H1 (cell line): ENCODE measurements around the gene MEF2A. TPM values are rescaled to one million over a fixed set of nuclear protein-coding genes. Genes with fewer than 3 reads are reported as not detected.

Experiments used
- CTCF ChIA-PET: fragments of 300-600 bp; sonication (Branson Sonifier 250); formaldehyde crosslinking; loops from one replicate; lab custom pipeline; 2021; ENCODE audit not compliant: partially characterized antibody; lab: Charles Lee
- POLR2A ChIA-PET: fragments of 300-600 bp; sonication (Branson Sonifier 250); formaldehyde crosslinking; loops from one replicate; lab custom pipeline; 2021; ENCODE audit warnings: inconsistent platforms; ENCODE audit not compliant: partially characterized antibody; lab: Charles Lee
- DNase-seq, 2 experiments: peaks; one replicate each; pipeline versions ENCODE4 v3.0.0 to v3.0.0-alpha.2; 2010 to 2022; ENCODE audit warnings: low spot score in 2 of 2, low read depth in 1 of 2, mixed read lengths in 1 of 2
- FAIRE-seq: peaks from 2 replicates; lab custom pipeline; 2011; peaks lifted over from hg19 to GRCh38; lab: Jason Lieb, UNC
- H2AFZ ChIP-seq: 2 replicates; pipeline ENCODE4 v1.8.1; 2012; ENCODE audit warnings: low read length, inconsistent platforms
- H2AK5ac ChIP-seq: 2 replicates; pipeline ENCODE4 v1.6.1; 2013; ENCODE audit warnings: low read depth, low read length
- H2BK120ac ChIP-seq: replicated peaks from 2 replicates; pipeline ENCODE3; 2013; ENCODE audit warnings: low read depth, low read length, inconsistent platforms
- H2BK12ac ChIP-seq: 2 replicates; pipeline ENCODE4 v1.6.1; 2013; ENCODE audit warnings: low read depth, low read length
- H2BK15ac ChIP-seq: 2 replicates; pipeline ENCODE4 v1.6.1; 2013; ENCODE audit warnings: low read length
- H2BK20ac ChIP-seq: 2 replicates; pipeline ENCODE4 v1.6.1; 2013; ENCODE audit warnings: low read length
- H2BK5ac ChIP-seq: 2 replicates; pipeline ENCODE4 v1.6.1; 2013; ENCODE audit warnings: low read depth, low read length
- H3K14ac ChIP-seq: 2 replicates; pipeline ENCODE4 v1.6.1; 2013; ENCODE audit warnings: inconsistent platforms; ENCODE audit not compliant: insufficient read length
- H3K18ac ChIP-seq: 2 replicates; pipeline ENCODE4 v1.6.1; 2013; ENCODE audit warnings: low read length; ENCODE audit errors: extremely low read depth
- H3K23ac ChIP-seq: 2 replicates; pipeline ENCODE4 v1.6.1; 2013; ENCODE audit warnings: inconsistent platforms; ENCODE audit not compliant: insufficient read length
- H3K23me2 ChIP-seq: 2 replicates; pipeline ENCODE4 v1.6.1; 2013; ENCODE audit warnings: low read depth, low read length
- H3K27ac ChIP-seq: 2 replicates; pipeline ENCODE4 v1.6.1; 2011; ENCODE audit warnings: low read depth, low read length, inconsistent platforms
- H3K27me3 ChIP-seq, 4 experiments: replicated peaks in 1 of 4; 1 replicate in 1 of 4; 2 replicates in 3 of 4; pipeline versions ENCODE4 v1.6.1 to v1.8.1; 2011 to 2013; ENCODE audit warnings: low read length in 3 of 4, mild to moderate bottlenecking in 3 of 4, inconsistent platforms in 2 of 4, mixed read lengths in 2 of 4, moderate library complexity in 1 of 4; ENCODE audit not compliant: control insufficient read depth in 3 of 4, insufficient read depth in 3 of 4; ENCODE audit errors: extremely low read depth in 1 of 4
- H3K36me3 ChIP-seq, 4 experiments: 2 replicates each; pipeline versions ENCODE4 v1.6.1 to v1.8.1; 2011 to 2013; ENCODE audit warnings: mild to moderate bottlenecking in 4 of 4, low read length in 3 of 4, moderate library complexity in 2 of 4, control low read depth in 1 of 4, inconsistent platforms in 1 of 4; ENCODE audit not compliant: insufficient read depth in 4 of 4, control insufficient read depth in 2 of 4
- H3K4ac ChIP-seq: replicated peaks from 2 replicates; pipeline ENCODE3; 2013; ENCODE audit warnings: low read length, low read depth, mixed read lengths, inconsistent platforms; ENCODE audit not compliant: insufficient read length
- H3K4me1 ChIP-seq, 4 experiments: replicated peaks in 1 of 4; 1 replicate in 1 of 4; 2 replicates in 3 of 4; pipeline versions ENCODE4 v1.6.1 to v1.8.1; 2011 to 2013; ENCODE audit warnings: low read length in 3 of 4, inconsistent platforms in 2 of 4, mixed read lengths in 1 of 4; ENCODE audit not compliant: insufficient read depth in 4 of 4, control insufficient read depth in 3 of 4
- H3K4me2 ChIP-seq, 2 experiments: 2 replicates each; pipeline versions ENCODE4 v1.6.1 to v1.8.1; 2011 to 2013; ENCODE audit warnings: low read depth in 2 of 2, low read length in 2 of 2, control low read depth in 1 of 2, inconsistent platforms in 1 of 2, mild to moderate bottlenecking in 1 of 2; ENCODE audit not compliant: insufficient read depth in 1 of 2
- H3K4me3 ChIP-seq, 4 experiments: fragments of 200-600, 300-600 bp in 1 of 4; sonication (generic), shearing (Covaris generic), sonication (Bioruptor Twin) in 1 of 4; 2 replicates each; pipeline versions ENCODE4 v1.5.1 to v1.8.1; 2011 to 2016; ENCODE audit warnings: low read length in 4 of 4, low read depth in 3 of 4, control low read depth in 2 of 4, inconsistent platforms in 2 of 4, mild to moderate bottlenecking in 2 of 4, mixed read lengths in 1 of 4, moderate library complexity in 1 of 4; ENCODE audit not compliant: insufficient read depth in 2 of 4; ENCODE audit errors: extremely low read depth in 1 of 4
- H3K56ac ChIP-seq: replicated peaks from 2 replicates; pipeline ENCODE3; 2013; ENCODE audit warnings: low read depth, mild to moderate bottlenecking, mixed read lengths, low read length, inconsistent platforms; ENCODE audit not compliant: insufficient read length
- H3K79me1 ChIP-seq: 2 replicates; pipeline ENCODE4 v1.6.1; 2013; ENCODE audit warnings: low read depth, low read length, control low read depth
- H3K79me2 ChIP-seq, 2 experiments: 2 replicates each; pipeline versions ENCODE4 v1.6.1 to v1.8.1; 2012 to 2013; ENCODE audit warnings: low read length in 2 of 2, mild to moderate bottlenecking in 2 of 2, inconsistent platforms in 1 of 2; ENCODE audit not compliant: insufficient read depth in 2 of 2, control insufficient read depth in 1 of 2
- H3K9ac ChIP-seq, 4 experiments: replicated peaks in 1 of 4; 1 replicate in 1 of 4; 2 replicates in 3 of 4; pipeline versions ENCODE4 v1.6.1 to v1.8.1; 2011 to 2013; ENCODE audit warnings: low read depth in 3 of 4, low read length in 3 of 4, control low read depth in 2 of 4, mild to moderate bottlenecking in 2 of 4, moderate library complexity in 2 of 4, inconsistent platforms in 1 of 4; ENCODE audit errors: extremely low read depth in 1 of 4
- H3K9me3 ChIP-seq, 2 experiments: 2 replicates each; pipeline versions ENCODE4 v1.6.1 to v1.8.1; 2012 to 2013; ENCODE audit warnings: mild to moderate bottlenecking in 2 of 2, moderate library complexity in 2 of 2, control low read depth in 1 of 2, inconsistent platforms in 1 of 2, low read depth in 1 of 2, low read length in 1 of 2, mixed read lengths in 1 of 2; ENCODE audit not compliant: insufficient read depth in 2 of 2
- H4K20me1 ChIP-seq, 2 experiments: replicated peaks in 1 of 2; 2 replicates each; pipeline versions ENCODE3 to v1.8.1; 2011 to 2013; ENCODE audit warnings: inconsistent platforms in 2 of 2, low read length in 2 of 2, mild to moderate bottlenecking in 1 of 2; ENCODE audit not compliant: insufficient read depth in 2 of 2, control insufficient read depth in 1 of 2
- H4K5ac ChIP-seq: 2 replicates; pipeline ENCODE4 v1.6.1; 2013; ENCODE audit warnings: low read length, low read depth, mixed read lengths, inconsistent platforms; ENCODE audit not compliant: insufficient read length
- H4K8ac ChIP-seq: 2 replicates; pipeline ENCODE4 v1.8.0; 2013; ENCODE audit warnings: mild to moderate bottlenecking, moderate library complexity, low read length, inconsistent platforms; ENCODE audit not compliant: insufficient read depth; ENCODE audit errors: extremely low read depth
- H4K91ac ChIP-seq: replicated peaks from 2 replicates; pipeline ENCODE3; 2013; ENCODE audit warnings: low read length, mixed read lengths, inconsistent platforms; ENCODE audit not compliant: insufficient read length
- POLR2AphosphoS5 ChIP-seq: IDR thresholded peaks from 2 replicates; pipeline ENCODE4 v1.6.1; 2011; ENCODE audit warnings: low read depth, low read length
- SP2 ChIP-seq: IDR thresholded peaks from 2 replicates; pipeline ENCODE4 v1.6.1; 2012; ENCODE audit warnings: mild to moderate bottlenecking, low read length, inconsistent platforms
- TCF12 ChIP-seq: IDR thresholded peaks from 2 replicates; pipeline ENCODE4 v1.6.1; 2011; ENCODE audit warnings: low read depth, mild to moderate bottlenecking, low read length
- WGBS, 2 experiments: shearing (Covaris generic) in 1 of 2; methylation state at CpG; one replicate each; pipeline versions ENCODE4 v1.1.6 to v1.1.7; 2013 to 2015; ENCODE audit warnings: low lambda C conversion rate in 2 of 2, mixed read lengths in 2 of 2, inconsistent platforms in 1 of 2, low coverage in 1 of 2, missing lambda C conversion rate in 1 of 2; ENCODE audit not compliant: insufficient replicate concordance in 2 of 2, insufficient coverage in 1 of 2, insufficient read length in 1 of 2; ENCODE audit errors: extremely low coverage in 1 of 2, missing lambda C conversion rate in 1 of 2; 5-methylcytosine and 5-hydroxymethylcytosine counted together
- polyA plus RNA-seq, 7 experiments: library from polyadenylated mRNA; depleted of rRNA in 3 of 7; stranded (reverse) in 5 of 7; unstranded in 2 of 7; fragments of >200 nt in 5 of 7; fragments of 200-250 nt in 2 of 7; gene quantifications; 1 replicate in 5 of 7; 2 replicates in 1 of 7; 4 replicates in 1 of 7; pipeline versions ENCODE4 v1.2.1 to v1.2.3, GENCODE V29; 2011 to 2013; ENCODE audit warnings: missing spikeins in 2 of 7, mixed read lengths in 2 of 7
- total RNA-seq: library from RNA; stranded (reverse); fragmentation: NEBNext Ultra II Directional; extraction: Animal tissue kit (Norgen Biotek cat#: 25700); gene quantifications from 2 replicates; pipeline ENCODE4 v1.2.1, GENCODE V29; 2021

The MEF2A gene
- total and polyA plus RNA-seq, 2 of the 8 experiments (the other 6 are each of a cell fraction or from before 2014, with no cell fraction given): 15.6 to 22.5 TPM

- no peaks in the 10 kb centered on the region for H4K20me1 ChIP-seq
- H3K18ac ChIP-seq: no peak overlapping the region
- no peaks in the 10 kb centered on the region for H3K23me2 ChIP-seq
- H3K4me3 ChIP-seq: no peak overlapping the region
- no peak overlapping the region for H3K27ac ChIP-seq
- H3K9me3 ChIP-seq: no peaks in the 10 kb centered on the region
- no peak overlapping the region for H3K4ac ChIP-seq
- WGBS, 2 experiments: 75% methylated on average over 4 of the region's 4 CpGs; no CpG with 5 or more reads in 1 of the 2 experiments
- H3K23ac ChIP-seq: no peak overlapping the region
- H3K56ac ChIP-seq: no peak overlapping the region
- DNase-seq: no peak
- H2BK20ac ChIP-seq: no peak overlapping the region
- no peak overlapping the region for H2BK12ac ChIP-seq
- no peak for FAIRE-seq
- no peak overlapping the region for H2AK5ac ChIP-seq
- no peak overlapping the region for H4K5ac ChIP-seq
- H2BK120ac ChIP-seq: no peak overlapping the region
- H4K8ac ChIP-seq: no peak overlapping the region
- peaks cover 0 to 10% (median 0%) of the 10 kb centered on the region in 4 experiments; a peak in 2 of 7 replicates for H3K27me3 ChIP-seq
- no peaks in the 10 kb centered on the region for H3K79me1 ChIP-seq
- H2AFZ ChIP-seq: no peak overlapping the region
- TF ChIP-seq TCF12 (0 out of 2 replicates have a peak, but pooled peaks have one; percentile 19), POLR2AphosphoS5 (no peak), SP2 (no peak)
- no peaks in the 10 kb centered on the region for H3K36me3 ChIP-seq
- H2BK5ac ChIP-seq: no peak overlapping the region
- no peak overlapping the region for H3K4me2 ChIP-seq
- H3K79me2 ChIP-seq: no peaks in the 10 kb centered on the region
- no peaks in the 10 kb centered on the region for H3K4me1 ChIP-seq
- no peak overlapping the region for H3K9ac ChIP-seq
- POLR2A ChIA-PET: interaction anchor here (2.0 kb wide), 1 partner anchor 20 kb away, joined by 5 read pairs; the partner anchor contains the start of gene LYSMD4
- CTCF ChIA-PET: interaction anchor here (1.5 to 6.8 kb wide), 5 partner anchors 15 to 481 kb away, joined by 4 to 92 read pairs (median 8); partner anchors contain the start of gene LYSMD4
- H3K14ac ChIP-seq: no peak overlapping the region
- no peak overlapping the region for H2BK15ac ChIP-seq
- no peak overlapping the region for H4K91ac ChIP-seq
These were observed 187.3 kb downstream of the MEF2A start for GRCh38 chr15:99753066-99753465.
